Activated naive CD8-positive, alpha-beta T cell treated with anti-CD3 and anti-CD28 coated beads, Interleukin-2, amount 10 ng/mL, durations not matched to agents 7 days and 5 days (primary cell): Measurements from ENCODE around the gene POLR1G. TPM values are rescaled to one million over a fixed set of nuclear protein-coding genes. Genes with fewer than 3 reads are reported as not detected.
"Not testable (repeated sequence)": the region's sequence is repeated elsewhere in the genome, so short reads cannot be mapped to it uniquely, and the experiment has no call there.

ENCODE experiments used
- ATAC-seq: fragments of 150-1000 bp; cut with Tn5 transposase; one replicate; pipeline ENCODE4 v1.10.0; 2021; ENCODE audit warnings: low read depth, moderate library complexity
- POLR2A ChIA-PET: fragments of 350-600 bp; sonication (Branson Sonifier 250); formaldehyde crosslinking; loops from one replicate; lab custom pipeline; 2021; ENCODE audit warnings: antibody characterized with exemption; lab: Charles Lee
- DNase-seq: peaks from one replicate; pipeline ENCODE4 v3.0.0; 2021
- H3K27ac Mint-ChIP-seq: one replicate; pipeline ENCODE4 v1.8.0; 2022; ENCODE audit warnings: mild to moderate bottlenecking, mixed read lengths
- H3K27me3 Mint-ChIP-seq: one replicate; pipeline ENCODE4 v1.8.0; 2022; ENCODE audit warnings: mild to moderate bottlenecking, moderate library complexity, mixed read lengths
- H3K36me3 Mint-ChIP-seq: one replicate; pipeline ENCODE4 v1.8.0; 2021; ENCODE audit warnings: mild to moderate bottlenecking, mixed read lengths
- H3K4me1 Mint-ChIP-seq: one replicate; pipeline ENCODE4 v1.8.0; 2021; ENCODE audit warnings: mixed read lengths
- H3K4me3 Mint-ChIP-seq: one replicate; pipeline ENCODE4 v1.8.0; 2022; ENCODE audit warnings: mild to moderate bottlenecking, moderate library complexity, mixed read lengths
- H3K9me3 Mint-ChIP-seq: one replicate; pipeline ENCODE4 v1.8.0; 2021; ENCODE audit warnings: mixed read lengths
- total RNA-seq, 2 experiments: library from RNA; stranded (reverse); gene quantifications; one replicate each; pipeline ENCODE4 v1.2.3, GENCODE V29; 2021

The POLR1G gene
- total RNA-seq, 2 experiments from 2014 or later: 6.0 to 6.3 TPM

DNA sequence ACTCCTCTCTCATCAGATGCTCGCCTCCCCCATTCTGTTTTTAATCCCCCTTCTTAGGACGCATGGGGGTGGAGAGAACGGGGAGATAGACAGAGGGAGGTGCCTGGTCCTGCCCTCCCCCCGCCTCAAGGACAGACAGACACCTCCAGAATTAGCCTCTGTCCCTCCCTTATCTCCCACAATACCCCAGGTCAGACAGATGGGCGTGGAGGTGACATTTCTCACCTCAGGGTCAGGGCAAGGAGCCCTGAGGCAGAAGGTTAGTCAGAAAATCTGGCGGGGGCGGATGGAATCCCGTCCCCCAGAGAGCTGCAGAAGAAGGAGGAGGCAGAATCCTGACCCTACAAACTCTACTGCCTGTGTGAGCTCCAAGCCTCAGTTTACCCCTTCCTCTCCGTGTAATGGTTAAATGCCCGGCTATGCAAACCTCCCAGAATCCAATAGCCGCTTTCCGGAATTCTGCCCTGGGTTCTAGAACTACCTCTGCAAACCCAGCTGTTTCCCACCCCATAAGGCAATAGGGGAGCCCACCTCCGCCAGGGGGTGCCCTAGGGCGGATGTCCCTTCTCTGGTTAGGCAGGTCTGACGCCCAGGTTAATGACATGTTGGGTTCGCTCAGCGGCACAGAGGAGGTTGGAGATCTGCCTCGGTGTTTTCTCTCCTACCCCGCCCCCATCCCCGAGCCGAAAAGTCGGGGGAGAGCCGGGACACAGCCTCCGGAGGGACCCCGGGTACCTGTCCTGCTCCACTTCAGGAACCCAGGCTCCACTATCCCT, 2.5 kb upstream of the POLR1G start:
- POLR2A ChIA-PET: interaction anchor here (1.0 to 1.7 kb wide), 3 partner anchors 34 to 75 kb away, joined by 3 to 7 read pairs (median 3); partner anchors contain the start of gene ERCC2
- Mint-ChIP-seq H3K9me3 (no peaks in the 10 kb centered on the region), H3K27ac (peak overlapping the region; percentile 12)

GRCh38 chr19:45404557-45405434, 1.6 kb upstream of the POLR1G start, which contains the start of gene PPP1R13L:
TSS of gene PPP1R13L (minus strand) at chr19:45405069. CDS start at chr19:45398318, 6,751 bp downstream.
- ATAC-seq (peak; percentile 17), DNase-seq (peak; percentile 72)
- H3K9me3 Mint-ChIP-seq: no peaks in the 10 kb centered on the region
- peak within 1 kb of the TSS; percentile 96 for H3K4me3 Mint-ChIP-seq
- H3K27me3 Mint-ChIP-seq: peaks cover 27% of the 10 kb centered on the region
- H3K27ac Mint-ChIP-seq: peak within 1 kb of the TSS; percentile 91
- POLR2A ChIA-PET: interaction anchor here (1.0 to 1.7 kb wide), 3 partner anchors 35 to 74 kb away, joined by 3 to 7 read pairs (median 3); partner anchors contain the start of gene ERCC2
- peaks cover 25% of the 10 kb centered on the region for H3K4me1 Mint-ChIP-seq
- H3K36me3 Mint-ChIP-seq: peaks cover 1% of the 10 kb centered on the region

More for the DNA sequence above, 2.5 kb upstream of the POLR1G start:
- ATAC-seq (peak; percentile 44), DNase-seq (peak; percentile 89)
- peaks cover 1% of the 10 kb centered on the region for H3K36me3 Mint-ChIP-seq
- peaks cover 25% of the 10 kb centered on the region for H3K4me1 Mint-ChIP-seq
- peaks cover 27% of the 10 kb centered on the region for H3K27me3 Mint-ChIP-seq
- H3K4me3 Mint-ChIP-seq: peak overlapping the region; percentile 96

DNA sequence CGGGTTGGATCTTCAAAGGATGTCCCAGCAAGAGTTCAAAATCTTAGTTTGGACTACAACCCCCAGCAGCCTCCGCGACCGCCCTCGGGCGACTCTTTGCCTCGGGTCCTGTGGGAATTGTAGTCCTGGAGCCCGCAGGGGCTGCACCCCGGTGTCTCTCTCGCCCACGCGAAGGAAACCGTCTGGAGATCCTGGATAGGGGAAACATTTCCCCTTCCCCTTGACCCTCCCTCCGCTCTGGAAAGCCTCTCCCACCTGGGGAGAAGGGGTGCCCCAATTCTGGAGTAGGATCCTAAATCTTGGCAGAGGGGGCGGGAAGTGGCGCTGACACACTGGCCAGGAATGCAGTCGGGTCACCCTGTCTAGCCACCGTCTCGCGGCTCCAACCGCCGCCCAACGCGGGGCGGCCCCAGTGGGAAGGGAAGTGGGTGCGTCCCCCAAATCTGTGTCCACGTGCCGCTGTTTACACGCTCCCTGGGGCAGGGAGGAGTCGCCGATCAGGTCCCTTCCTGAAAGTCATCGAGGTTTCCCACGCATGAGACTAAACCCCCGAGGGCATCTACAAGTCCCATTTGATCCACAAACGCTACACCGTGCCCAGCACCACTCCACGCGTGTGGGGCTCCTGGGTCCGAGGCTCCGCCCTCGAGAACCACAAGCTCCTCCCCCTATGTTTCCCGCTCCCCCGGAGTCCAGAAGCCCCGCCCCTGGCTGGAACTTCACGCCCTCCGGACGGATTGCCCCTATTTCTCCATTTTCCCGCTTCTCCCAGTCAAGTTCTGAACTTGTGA, 814 bp upstream of the POLR1G start:
- peaks cover 2% of the 10 kb centered on the region for H3K36me3 Mint-ChIP-seq
- POLR2A ChIA-PET: interaction anchor here (0.9 to 1.0 kb wide), 4 partner anchors 34 to 93 kb away, joined by 3 to 4 read pairs (median 3); partner anchors contain the start of genes ERCC2 and PPM1N
- peak overlapping the region; percentile 96 for H3K4me3 Mint-ChIP-seq
- H3K9me3 Mint-ChIP-seq: no peaks in the 10 kb centered on the region
- peak; percentile 83 for DNase-seq
- H3K4me1 Mint-ChIP-seq: peaks cover 25% of the 10 kb centered on the region
- peak overlapping the region; percentile 91 for H3K27ac Mint-ChIP-seq
- peaks cover 27% of the 10 kb centered on the region for H3K27me3 Mint-ChIP-seq
- peak; percentile 48 for ATAC-seq

- no peak for ATAC-seq
- DNase-seq: no peak
- Mint-ChIP-seq H3K27ac (peak overlapping the region; percentile 91), H3K4me1 (peaks cover 25% of the 10 kb centered on the region), H3K4me3 (peak overlapping the region; percentile 96), H3K9me3 (no peaks in the 10 kb centered on the region), H3K27me3 (peaks cover 21% of the 10 kb centered on the region), H3K36me3 (peaks cover 5% of the 10 kb centered on the region)
- POLR2A ChIA-PET: interaction anchor here (1.1 kb wide), 1 partner anchor 9 kb away, joined by 3 read pairs; no protein-coding TSS in a partner anchor
These were observed 589 bp downstream of the POLR1G start for GRCh38 chr19:45407091-45407375.

DNA sequence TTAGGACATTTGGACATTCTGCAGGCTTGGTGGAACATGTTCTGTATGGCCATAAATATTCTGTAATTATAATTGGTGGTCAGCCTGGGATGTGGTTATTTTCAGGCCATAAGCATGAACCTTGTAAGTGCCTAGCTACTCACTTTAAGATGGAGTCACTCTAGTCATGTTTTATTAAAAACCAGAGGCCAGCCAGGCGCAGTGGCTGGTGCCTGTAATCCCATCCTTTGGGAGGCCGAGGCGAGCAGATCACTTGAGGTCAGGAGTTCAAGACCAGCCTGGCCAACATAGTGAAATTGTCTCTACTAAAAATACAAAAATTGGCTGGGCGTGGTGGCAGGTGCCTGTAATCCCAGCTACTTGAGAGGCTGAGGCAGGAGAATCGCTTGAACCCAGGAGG, 1.1 kb downstream of the POLR1G start:
- not testable (repeated sequence) for H3K9me3 Mint-ChIP-seq, H3K36me3 Mint-ChIP-seq, H3K27ac Mint-ChIP-seq, DNase-seq, ATAC-seq
- POLR2A ChIA-PET: interaction anchor here (0.6 to 1.2 kb wide), 4 partner anchors 9 to 1452 kb away, joined by 3 read pairs; no protein-coding TSS in a partner anchor
- H3K4me1 Mint-ChIP-seq: peaks cover 25% of the 10 kb centered on the region
- H3K4me3 Mint-ChIP-seq: peak overlapping the region; percentile 96
- peaks cover 19% of the 10 kb centered on the region for H3K27me3 Mint-ChIP-seq

GRCh38 chr19:45408121-45408520, 1.7 kb downstream of the POLR1G start:
- DNase-seq: no peak
- ATAC-seq: no peak
- Mint-ChIP-seq H3K36me3 (peaks cover 9% of the 10 kb centered on the region), H3K4me1 (peaks cover 25% of the 10 kb centered on the region), H3K27me3 (peaks cover 14% of the 10 kb centered on the region), H3K9me3 (no peaks in the 10 kb centered on the region), H3K4me3 (peak overlapping the region; percentile 35), H3K27ac (peak overlapping the region; percentile 19)
- POLR2A ChIA-PET: interaction anchor here (0.8 to 1.2 kb wide), 3 partner anchors 8 to 12 kb away, joined by 3 read pairs; no protein-coding TSS in a partner anchor

DNA sequence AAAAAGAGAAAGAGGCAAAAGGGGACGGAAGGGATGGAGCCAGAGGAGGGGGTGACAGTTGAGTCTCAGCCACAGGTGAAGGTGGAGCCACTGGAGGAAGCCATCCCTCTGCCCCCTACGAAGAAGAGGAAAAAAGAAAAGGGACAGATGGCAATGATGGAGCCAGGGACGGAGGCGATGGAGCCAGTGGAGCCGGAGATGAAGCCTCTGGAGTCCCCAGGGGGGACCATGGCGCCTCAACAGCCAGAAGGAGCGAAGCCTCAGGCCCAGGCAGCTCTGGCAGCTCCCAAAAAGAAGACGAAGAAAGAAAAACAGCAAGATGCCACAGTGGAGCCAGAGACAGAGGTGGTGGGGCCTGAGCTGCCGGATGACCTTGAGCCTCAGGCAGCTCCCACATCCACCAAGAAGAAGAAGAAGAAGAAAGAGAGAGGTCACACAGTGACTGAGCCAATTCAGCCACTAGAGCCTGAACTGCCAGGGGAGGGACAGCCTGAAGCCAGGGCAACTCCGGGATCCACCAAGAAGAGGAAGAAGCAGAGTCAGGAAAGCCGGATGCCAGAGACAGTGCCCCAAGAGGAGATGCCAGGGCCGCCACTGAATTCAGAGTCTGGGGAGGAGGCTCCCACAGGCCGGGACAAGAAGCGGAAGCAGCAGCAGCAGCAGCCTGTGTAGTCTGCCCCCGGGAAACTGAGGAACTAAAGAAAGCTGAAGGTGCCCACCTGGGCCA, 2.5 kb downstream of the POLR1G start:
- POLR2A ChIA-PET: interaction anchor here (0.7 to 1.2 kb wide), 3 partner anchors 10 to 323 kb away, joined by 3 to 4 read pairs (median 3); no protein-coding TSS in a partner anchor
- DNase-seq (no peak), ATAC-seq (no peak)
- peak overlapping the region; percentile 7 for H3K27ac Mint-ChIP-seq
- no peak overlapping the region for H3K4me3 Mint-ChIP-seq
- H3K9me3 Mint-ChIP-seq: no peaks in the 10 kb centered on the region
- H3K27me3 Mint-ChIP-seq: peaks cover 5% of the 10 kb centered on the region
- H3K4me1 Mint-ChIP-seq: peaks cover 20% of the 10 kb centered on the region
- peaks cover 8% of the 10 kb centered on the region for H3K36me3 Mint-ChIP-seq

- Mint-ChIP-seq H3K27me3 (no peaks in the 10 kb centered on the region), H3K36me3 (peaks cover 7% of the 10 kb centered on the region), H3K27ac (no peak overlapping the region), H3K9me3 (no peaks in the 10 kb centered on the region), H3K4me3 (no peak overlapping the region), H3K4me1 (peaks cover 16% of the 10 kb centered on the region)
- no peak for DNase-seq
- no peak for ATAC-seq
- POLR2A ChIA-PET: interaction anchor here (0.7 to 1.1 kb wide), 3 partner anchors 10 to 322 kb away, joined by 3 to 5 read pairs (median 4); partner anchors contain the start of gene ERCC1
These were observed 3.1 kb downstream of the POLR1G start for GRCh38 chr19:45409557-45409920.

GRCh38 chr19:45410330-45410729, 3.9 kb downstream of the POLR1G start:
- H3K36me3 Mint-ChIP-seq, H3K4me3 Mint-ChIP-seq, DNase-seq, H3K9me3 Mint-ChIP-seq, H3K27me3 Mint-ChIP-seq, ATAC-seq, H3K27ac Mint-ChIP-seq: not testable (repeated sequence)
- POLR2A ChIA-PET: interaction anchor here (1.1 kb wide), 1 partner anchor 13 kb away, joined by 5 read pairs; the partner anchor contains the start of gene ERCC1
- peaks cover 11% of the 10 kb centered on the region for H3K4me1 Mint-ChIP-seq

GRCh38 chr19:45413497-45413896, 7.1 kb downstream of the POLR1G start:
- H3K4me1 Mint-ChIP-seq: peaks cover 4% of the 10 kb centered on the region
- no peaks in the 10 kb centered on the region for H3K27me3 Mint-ChIP-seq
- DNase-seq (no peak), ATAC-seq (no peak)
- H3K36me3 Mint-ChIP-seq: peaks cover 19% of the 10 kb centered on the region
- no peak overlapping the region for H3K27ac Mint-ChIP-seq
- no peaks in the 10 kb centered on the region for H3K9me3 Mint-ChIP-seq
- POLR2A ChIA-PET: interaction anchor here (0.5 kb wide), 1 partner anchor 126 kb away, joined by 4 read pairs; no protein-coding TSS in a partner anchor
- H3K4me3 Mint-ChIP-seq: no peak overlapping the region

- Mint-ChIP-seq H3K9me3 (no peaks in the 10 kb centered on the region), H3K4me3 (no peak overlapping the region), H3K27ac (peak overlapping the region; percentile 2), H3K36me3 (peaks cover 22% of the 10 kb centered on the region), H3K4me1 (peaks cover 14% of the 10 kb centered on the region), H3K27me3 (no peaks in the 10 kb centered on the region)
- no peak for DNase-seq
- ATAC-seq: no peak
- POLR2A ChIA-PET: interaction anchor here (0.7 to 1.1 kb wide), 2 partner anchors 45 to 55 kb away, joined by 3 to 4 read pairs; no protein-coding TSS in a partner anchor
These were observed 8.0 kb downstream of the POLR1G start for GRCh38 chr19:45414468-45414867.
